ENCODE measurements around the gene NMNAT3. TPM values are rescaled to one million over a fixed set of nuclear protein-coding genes. Genes with fewer than 3 reads are reported as not detected.

Gene NMNAT3
- total RNA-seq, 6 donors from 2014 or later = 3.3 to 8.4 (median 5.5) TPM

- Histone ChIP-seq H3K4me1 (no peaks in the 10 kb centered on the region), H3K4me3 (no peak overlapping the region), H3K9me3 (no peaks in the 10 kb centered on the region), H3K27ac (no peak overlapping the region), H3K27me3 (no peaks in the 10 kb centered on the region), H3K36me3 (no peaks in the 10 kb centered on the region)
- ATAC-seq (ENCODE audit: low FRiP score in 2 of 2) (no peak), DNase-seq (no peak)
- TF ChIP-seq POLR2AphosphoS5 (IDR thresholded peaks at IDR 0.05) (no peak), CTCF (IDR thresholded peaks at IDR 0.05) (no peak), EP300 (IDR thresholded peaks at IDR 0.05) (no peak), POLR2A (IDR thresholded peaks at IDR 0.05) (no peak)
- 71 to 75% methylated on average over 7 of the region's 7 CpGs for WGBS, 2 donors
These were observed 12.0 kb upstream of the NMNAT3 start for GRCh38 chr3:139689708-139690228.

GRCh38 chr3:139689122-139689521 is 11.3 kb upstream of the NMNAT3 start:
- Histone ChIP-seq H3K36me3 (no peaks in the 10 kb centered on the region), H3K27ac (no peak overlapping the region), H3K4me1 (no peaks in the 10 kb centered on the region), H3K9me3 (no peaks in the 10 kb centered on the region), H3K4me3 (no peak overlapping the region), H3K27me3 (no peaks in the 10 kb centered on the region)
- ATAC-seq (ENCODE audit: low FRiP score in 2 of 2) (no peak), DNase-seq (no peak)
- WGBS, 2 donors = 48 to 50% methylated on average over 4 of the region's 4 CpGs
- no peak for TF ChIP-seq POLR2AphosphoS5 (IDR thresholded peaks at IDR 0.05)
- TF ChIP-seq CTCF (IDR thresholded peaks at IDR 0.05) = no peak
- no peak for TF ChIP-seq POLR2A (IDR thresholded peaks at IDR 0.05)
- no peak for TF ChIP-seq EP300 (IDR thresholded peaks at IDR 0.05)

GRCh38 chr3:139687431-139687830 is 9.7 kb upstream of the NMNAT3 start:
- WGBS, 2 donors = 55 to 76% methylated on average over 1 of the region's 1 CpG
- ATAC-seq (ENCODE audit: low FRiP score in 2 of 2) = no peak
- TF ChIP-seq POLR2AphosphoS5 (IDR thresholded peaks at IDR 0.05) (no peak), EP300 (IDR thresholded peaks at IDR 0.05) (no peak), POLR2A (IDR thresholded peaks at IDR 0.05) (no peak), CTCF (IDR thresholded peaks at IDR 0.05) (no peak)

GRCh38 chr3:139686624-139687023 is 8.9 kb upstream of the NMNAT3 start:
- no peak for DNase-seq
- no peak for TF ChIP-seq CTCF (IDR thresholded peaks at IDR 0.05)
- no peak for TF ChIP-seq EP300 (IDR thresholded peaks at IDR 0.05)
- no peak for TF ChIP-seq POLR2A (IDR thresholded peaks at IDR 0.05)
- no peak for TF ChIP-seq POLR2AphosphoS5 (IDR thresholded peaks at IDR 0.05)
- no peaks in the 10 kb centered on the region for H3K27me3 ChIP-seq
- H3K4me3 ChIP-seq = no peak overlapping the region
- no peaks in the 10 kb centered on the region for H3K4me1 ChIP-seq
- 85% methylated on average over 3 of the region's 3 CpGs for WGBS, 2 donors
- no peak for ATAC-seq (ENCODE audit: low FRiP score in 2 of 2)
- H3K9me3 ChIP-seq = no peaks in the 10 kb centered on the region
- no peak overlapping the region for H3K27ac ChIP-seq
- no peaks in the 10 kb centered on the region for H3K36me3 ChIP-seq

More at GRCh38 chr3:139687431-139687830, 9.7 kb upstream of the NMNAT3 start:
- Histone ChIP-seq H3K4me3 (no peak overlapping the region), H3K27ac (no peak overlapping the region), H3K36me3 (no peaks in the 10 kb centered on the region), H3K9me3 (no peaks in the 10 kb centered on the region), H3K27me3 (no peaks in the 10 kb centered on the region), H3K4me1 (no peaks in the 10 kb centered on the region)
- no peak for DNase-seq

- Histone ChIP-seq H3K27me3 (no peaks in the 10 kb centered on the region), H3K9me3 (no peaks in the 10 kb centered on the region), H3K4me3 (no peak overlapping the region), H3K27ac (no peak overlapping the region), H3K4me1 (no peaks in the 10 kb centered on the region), H3K36me3 (no peaks in the 10 kb centered on the region)
- TF ChIP-seq CTCF (IDR thresholded peaks at IDR 0.05) (no peak), POLR2A (IDR thresholded peaks at IDR 0.05) (no peak), POLR2AphosphoS5 (IDR thresholded peaks at IDR 0.05) (no peak), EP300 (IDR thresholded peaks at IDR 0.05) (no peak)
- DNase-seq (no peak), ATAC-seq (ENCODE audit: low FRiP score in 2 of 2) (no peak)
- 79 to 92% methylated on average over 3 of the region's 3 CpGs for whole genome bisulfite sequencing, 2 donors
These were observed 8.4 kb upstream of the NMNAT3 start for GRCh38 chr3:139686206-139686605.

Data from upper lobe of left lung (tissue), 6 donors.